Neural progenitor cell (in vitro differentiated cells): Measurements from ENCODE around the gene CTR9.

Experiments used
- EZH2 ChIP-seq: fragments of 200-600 bp; sonication (generic); IDR thresholded peaks from 2 replicates; pipeline ENCODE4 v1.6.1; 2017; ENCODE audit warnings: antibody characterized with exemption, mild to moderate bottlenecking, moderate library complexity
- TF ChIP-seq, protein P1 (sequence below): fragments of 200-600 bp; sonication (generic); IDR thresholded peaks from 2 replicates; pipeline ENCODE4 v1.5.1; 2017; ENCODE audit warnings: antibody characterized with exemption, mild to moderate bottlenecking

GRCh38 chr11:10725907-10726253 lies 25.2 kb upstream of the CTR9 start:
- TF ChIP-seq EZH2, result no peak
- TF ChIP-seq, protein P1, sequence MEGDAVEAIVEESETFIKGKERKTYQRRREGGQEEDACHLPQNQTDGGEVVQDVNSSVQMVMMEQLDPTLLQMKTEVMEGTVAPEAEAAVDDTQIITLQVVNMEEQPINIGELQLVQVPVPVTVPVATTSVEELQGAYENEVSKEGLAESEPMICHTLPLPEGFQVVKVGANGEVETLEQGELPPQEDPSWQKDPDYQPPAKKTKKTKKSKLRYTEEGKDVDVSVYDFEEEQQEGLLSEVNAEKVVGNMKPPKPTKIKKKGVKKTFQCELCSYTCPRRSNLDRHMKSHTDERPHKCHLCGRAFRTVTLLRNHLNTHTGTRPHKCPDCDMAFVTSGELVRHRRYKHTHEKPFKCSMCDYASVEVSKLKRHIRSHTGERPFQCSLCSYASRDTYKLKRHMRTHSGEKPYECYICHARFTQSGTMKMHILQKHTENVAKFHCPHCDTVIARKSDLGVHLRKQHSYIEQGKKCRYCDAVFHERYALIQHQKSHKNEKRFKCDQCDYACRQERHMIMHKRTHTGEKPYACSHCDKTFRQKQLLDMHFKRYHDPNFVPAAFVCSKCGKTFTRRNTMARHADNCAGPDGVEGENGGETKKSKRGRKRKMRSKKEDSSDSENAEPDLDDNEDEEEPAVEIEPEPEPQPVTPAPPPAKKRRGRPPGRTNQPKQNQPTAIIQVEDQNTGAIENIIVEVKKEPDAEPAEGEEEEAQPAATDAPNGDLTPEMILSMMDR, result no peak
